Upper lobe of left lung (tissue), 6 donors: ENCODE data around the gene AMBP. TPM values are rescaled to one million over a fixed set of nuclear protein-coding genes. Genes with fewer than 3 reads are reported as not detected.

Experiments used
- ATAC-seq, 2 donors: fragments of 200-7000 bp; cut with Tn5 transposase; one replicate each; pipeline ENCODE4 v1.9.1; 2022; ENCODE audit warnings: mild to moderate bottlenecking in 2 of 2, moderate library complexity in 2 of 2; ENCODE audit not compliant: low FRiP score in 2 of 2
- DNase-seq, 2 donors: peaks; one replicate each; pipeline ENCODE4 v3.0.0-alpha.2; 2019 to 2020
- H3K27ac ChIP-seq, 4 donors: fragments of 200-600 bp; sonication (generic); one replicate each; pipeline ENCODE4 v1.5.1; 2016 to 2019
- H3K27me3 ChIP-seq, 4 donors: fragments of 200-600 bp; sonication (generic); one replicate each; pipeline ENCODE4 v1.5.1; 2017 to 2019
- H3K36me3 ChIP-seq, 4 donors: fragments of 200-600 bp; sonication (generic); one replicate each; pipeline ENCODE4 v1.5.1; 2016 to 2019
- H3K4me1 ChIP-seq, 4 donors: fragments of 200-600 bp; sonication (generic); one replicate each; pipeline ENCODE4 v1.5.1; 2018 to 2019
- H3K4me3 ChIP-seq, 4 donors: fragments of 200-600 bp; sonication (generic); one replicate each; pipeline ENCODE4 v1.5.1; 2017 to 2019; ENCODE audit warnings: mild to moderate bottlenecking in 2 of 4, moderate library complexity in 1 of 4
- H3K9me3 ChIP-seq, 4 donors: fragments of 200-600 bp; sonication (generic); one replicate each; pipeline ENCODE4 v1.5.1; 2018 to 2019
- CTCF ChIP-seq, 6 experiments: fragments of 450-650 bp in 4 of 6; fragments of 200-600 bp in 2 of 6; sonication (generic) in 2 of 6; IDR thresholded peaks; one replicate each; pipeline ENCODE4 v1.5.1; 2016 to 2019; ENCODE audit warnings: antibody characterized with exemption in 6 of 6
- EP300 ChIP-seq, 4 donors: sonication (generic); formaldehyde crosslinking; IDR thresholded peaks; one replicate each; pipeline ENCODE4 v1.5.1; 2017; ENCODE audit warnings: antibody characterized with exemption in 4 of 4, control low read depth in 2 of 4
- POLR2A ChIP-seq, 4 donors: fragments of 450-650 bp; IDR thresholded peaks; one replicate each; pipeline ENCODE4 v1.5.1; 2016 to 2017; ENCODE audit warnings: antibody characterized with exemption in 4 of 4, mild to moderate bottlenecking in 2 of 4
- POLR2AphosphoS5 ChIP-seq, 2 donors: sonication (generic); formaldehyde crosslinking; IDR thresholded peaks; one replicate each; pipeline ENCODE4 v1.5.1; 2017; ENCODE audit warnings: antibody characterized with exemption in 2 of 2
- WGBS, 2 donors: methylation state at CpG; one replicate each; pipeline ENCODE4 v1.1.5; 2017 to 2018; 5-methylcytosine and 5-hydroxymethylcytosine counted together
- total RNA-seq, 6 donors: library from RNA; depleted of rRNA in 4 of 6; stranded (reverse); fragments of >200 nt in 4 of 6; gene quantifications; one replicate each; pipeline versions ENCODE4 v1.1.0 to v1.2.1, GENCODE V29; 2016 to 2021
- donor health status: DM: no; HTN: no; CAD: no; lungs with moderate emphysema.
- donor health status: DM: no; HTN: yes; CAD: no; lungs with severe emphysema.

Gene AMBP
- total RNA-seq, 6 donors from 2014 or later: 0.46 to 4.0 (median 3.1) TPM; not detected in 3

- Histone ChIP-seq H3K4me3 (no peak overlapping the region), H3K36me3 (peaks cover 0 to 70% (median 17%) of the 10 kb centered on the region in 4 donors), H3K9me3 (no peaks in the 10 kb centered on the region), H3K4me1 (no peaks in the 10 kb centered on the region), H3K27ac (no peak overlapping the region), H3K27me3 (no peaks in the 10 kb centered on the region)
- no peak for ATAC-seq
- peak; percentile 21 to 54 for DNase-seq
- 66 to 74% methylated on average over 7 to 12 of the region's 12 CpGs for WGBS, 2 donors
- no peak for TF ChIP-seq POLR2AphosphoS5 (IDR thresholded peaks at IDR 0.05)
- peak in 4 of 6 experiments; percentile 38 to 51 (median 44) for TF ChIP-seq CTCF (IDR thresholded peaks at IDR 0.05)
- TF ChIP-seq EP300 (IDR thresholded peaks at IDR 0.05): no peak
Measured at GRCh38 chr9:114033397-114034103, 44.5 kb downstream of the AMBP start.

GRCh38 chr9:114031948-114032840, 45.9 kb downstream of the AMBP start:
- no peaks in the 10 kb centered on the region for H3K4me1 ChIP-seq
- no peaks in the 10 kb centered on the region for H3K9me3 ChIP-seq
- TF ChIP-seq POLR2AphosphoS5 (IDR thresholded peaks at IDR 0.05) (no peak), CTCF (IDR thresholded peaks at IDR 0.05) (no peak), EP300 (IDR thresholded peaks at IDR 0.05) (no peak), POLR2A (IDR thresholded peaks at IDR 0.05) (no peak)
- WGBS, 2 donors: 92 to 93% methylated on average over 12 to 19 of the region's 19 CpGs
- H3K36me3 ChIP-seq: peaks cover 0 to 58% (median 11%) of the 10 kb centered on the region in 4 donors
- H3K4me3 ChIP-seq: no peak overlapping the region
- ATAC-seq (no peak), DNase-seq (peak; percentile 8 to 40)
- no peak overlapping the region for H3K27ac ChIP-seq
- H3K27me3 ChIP-seq: no peaks in the 10 kb centered on the region

- H3K27me3 ChIP-seq: no peaks in the 10 kb centered on the region
- no peak for ATAC-seq
- TF ChIP-seq EP300 (IDR thresholded peaks at IDR 0.05) (no peak), POLR2A (IDR thresholded peaks at IDR 0.05) (no peak), CTCF (IDR thresholded peaks at IDR 0.05) (no peak), POLR2AphosphoS5 (IDR thresholded peaks at IDR 0.05) (no peak)
- DNase-seq: peak in 1 of 2 donors; percentile 3
- H3K9me3 ChIP-seq: no peaks in the 10 kb centered on the region
- H3K36me3 ChIP-seq: peaks cover 0 to 47% (median 3%) of the 10 kb centered on the region in 4 donors
- 90 to 92% methylated on average over 7 of the region's 7 CpGs for WGBS, 2 donors
- no peak overlapping the region for H3K27ac ChIP-seq
- H3K4me3 ChIP-seq: no peak overlapping the region
- no peaks in the 10 kb centered on the region for H3K4me1 ChIP-seq
Measured at GRCh38 chr9:114031037-114031630, 47.0 kb downstream of the AMBP start.

GRCh38 chr9:114030364-114030763, 47.7 kb downstream of the AMBP start:
- no peak for TF ChIP-seq POLR2AphosphoS5 (IDR thresholded peaks at IDR 0.05)
- TF ChIP-seq POLR2A (IDR thresholded peaks at IDR 0.05): no peak
- TF ChIP-seq CTCF (IDR thresholded peaks at IDR 0.05): no peak
- TF ChIP-seq EP300 (IDR thresholded peaks at IDR 0.05): no peak
- Histone ChIP-seq H3K4me1 (no peaks in the 10 kb centered on the region), H3K4me3 (no peak overlapping the region), H3K27ac (no peak overlapping the region), H3K9me3 (no peaks in the 10 kb centered on the region), H3K36me3 (peaks cover 0 to 42% (median 3%) of the 10 kb centered on the region in 4 donors), H3K27me3 (no peaks in the 10 kb centered on the region)
- no peak for ATAC-seq
- WGBS, 2 donors: 91 to 95% methylated on average over 9 of the region's 9 CpGs
- peak in 1 of 2 donors; percentile 17 for DNase-seq
